Activated CD4-positive, alpha-beta T cell treated with anti-CD3 and anti-CD28 coated beads, Interleukin-2, amount 50 U/mL, for 24 hours (primary cell): ENCODE data around the gene KCNAB2.

ENCODE experiments used
- DNase-seq, 2 donors: peaks; one replicate each; pipeline ENCODE4 v3.0.0-alpha.2; 2020; ENCODE audit warnings: low read depth in 1 of 2, low spot score in 1 of 2

KCNAB2 gene

GRCh38 chr1:6095511-6096242, 50.0 kb downstream of the KCNAB2 start:
- DNase-seq = no peak

GRCh38 chr1:6096243-6097116, 50.8 kb downstream of the KCNAB2 start:
- DNase-seq = no peak

- no peak for DNase-seq
Observed at GRCh38 chr1:6097117-6097595, 51.5 kb downstream of the KCNAB2 start.

- no peak for DNase-seq
Observed at GRCh38 chr1:6097824-6098223, 52.1 kb downstream of the KCNAB2 start.

GRCh38 chr1:6098303-6099215, 52.9 kb downstream of the KCNAB2 start:
- DNase-seq = no peak

GRCh38 chr1:6099297-6099696, 53.6 kb downstream of the KCNAB2 start:
- DNase-seq = no peak

GRCh38 chr1:6099787-6100765, 54.4 kb downstream of the KCNAB2 start:
- DNase-seq = no peak

GRCh38 chr1:6100861-6101783, 55.4 kb downstream of the KCNAB2 start:
- DNase-seq = no peak

GRCh38 chr1:6101826-6102531, 56.3 kb downstream of the KCNAB2 start:
- no peak for DNase-seq

- no peak for DNase-seq
Observed at GRCh38 chr1:6102532-6102845, 56.8 kb downstream of the KCNAB2 start.

GRCh38 chr1:6103111-6103853, 57.6 kb downstream of the KCNAB2 start:
- DNase-seq = no peak

GRCh38 chr1:6103854-6104530, 58.3 kb downstream of the KCNAB2 start:
- DNase-seq = no peak

GRCh38 chr1:6104631-6105030, 58.9 kb downstream of the KCNAB2 start:
- DNase-seq = no peak

GRCh38 chr1:6105218-6105679, 59.6 kb downstream of the KCNAB2 start:
- DNase-seq = no peak

- no peak for DNase-seq
Observed at GRCh38 chr1:6105763-6106162, 60.1 kb downstream of the KCNAB2 start.

- no peak for DNase-seq
Observed at GRCh38 chr1:6106321-6106731, 60.6 kb downstream of the KCNAB2 start.

GRCh38 chr1:6106977-6107376, 61.3 kb downstream of the KCNAB2 start:
- no peak for DNase-seq
